CD4-positive, alpha-beta T cell treated with Interleukin-1 beta for 1 hour (primary cell): Measurements from ENCODE around the gene PLCG2.
A peak's percentile ranks its signal among the peaks of the same experiment; 100 is the strongest.
"Not testable (repeated sequence)": the region's sequence is repeated elsewhere in the genome, so short reads cannot be mapped to it uniquely, and the experiment has no call there.

Source experiments
- DNase-seq, 2 donors: peaks; one replicate each; pipeline ENCODE4 v3.0.0-alpha.2; 2020 to 2022

PLCG2 gene

GRCh38 chr16:81850197-81850944 is 71.3 kb downstream of the PLCG2 start:
- no peak for DNase-seq

DNA sequence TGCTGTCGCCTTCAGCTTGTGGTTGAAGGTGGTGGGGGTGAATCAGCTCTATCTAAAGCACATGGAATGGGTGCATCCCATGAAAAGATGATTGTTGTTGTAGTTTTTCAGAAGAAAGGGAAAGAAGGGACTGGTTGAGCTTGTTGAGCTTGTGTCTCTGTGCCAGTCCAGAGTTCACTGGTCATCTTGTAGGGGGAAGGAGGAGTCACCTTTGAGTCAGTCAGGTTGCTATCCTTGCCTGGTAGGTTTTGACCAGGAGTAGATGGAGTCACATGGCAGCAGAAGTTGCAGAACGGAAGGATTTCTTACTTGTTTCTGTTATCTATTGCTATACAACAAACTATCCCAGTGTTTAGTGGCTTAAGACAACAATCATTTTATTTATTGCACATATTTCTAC is 73.3 kb downstream of the PLCG2 start:
- no peak for DNase-seq

GRCh38 chr16:81855552-81856153 is 76.6 kb downstream of the PLCG2 start:
- DNase-seq = no peak

DNA sequence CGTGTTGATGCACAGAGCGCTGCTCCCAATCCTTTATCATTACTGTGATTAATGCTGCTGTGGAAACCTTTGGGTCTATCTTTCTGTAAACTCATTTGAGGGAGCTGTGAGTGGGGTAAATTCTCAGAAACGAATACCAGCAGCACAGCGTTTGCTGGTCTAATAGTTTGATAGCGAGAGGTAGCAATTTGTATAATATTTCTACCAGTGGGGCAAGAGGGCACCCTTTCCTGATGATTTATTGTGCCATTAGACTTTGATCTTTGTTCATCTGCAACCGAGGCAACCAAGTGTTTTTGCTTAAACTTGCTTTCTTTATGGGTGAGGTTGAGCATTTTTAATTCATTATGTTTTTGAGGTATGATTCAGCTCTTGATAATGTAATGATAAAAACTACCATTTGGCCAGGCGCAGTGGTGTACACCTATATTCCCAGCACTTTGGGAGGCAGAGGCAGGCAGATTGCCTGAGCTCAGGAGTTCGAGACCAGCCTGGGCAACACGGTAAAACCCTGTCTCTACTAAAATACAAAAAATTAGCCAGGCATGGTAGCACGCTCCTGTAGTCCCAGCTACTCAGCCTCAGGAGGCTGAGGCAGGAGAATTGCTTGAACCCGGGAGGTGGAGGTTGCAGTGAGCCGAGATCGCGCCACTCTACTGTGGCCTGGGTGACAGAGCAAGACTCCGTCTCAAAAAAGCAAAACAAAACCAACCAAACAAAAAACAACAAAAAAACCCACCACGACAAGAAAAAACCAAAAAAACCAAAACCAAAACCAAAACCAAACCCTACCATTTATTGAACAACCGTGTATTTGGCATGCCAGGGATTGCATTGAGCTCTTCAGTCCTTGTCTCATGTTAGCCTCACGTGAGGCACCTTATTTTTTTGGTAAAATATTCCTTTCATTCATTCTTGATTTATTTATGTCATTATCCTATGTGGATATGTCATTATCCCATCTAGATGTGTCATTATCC is 81.5 kb downstream of the PLCG2 start:
- no peak for DNase-seq

GRCh38 chr16:81861503-81861902 is 82.4 kb downstream of the PLCG2 start:
- DNase-seq = no peak

DNA sequence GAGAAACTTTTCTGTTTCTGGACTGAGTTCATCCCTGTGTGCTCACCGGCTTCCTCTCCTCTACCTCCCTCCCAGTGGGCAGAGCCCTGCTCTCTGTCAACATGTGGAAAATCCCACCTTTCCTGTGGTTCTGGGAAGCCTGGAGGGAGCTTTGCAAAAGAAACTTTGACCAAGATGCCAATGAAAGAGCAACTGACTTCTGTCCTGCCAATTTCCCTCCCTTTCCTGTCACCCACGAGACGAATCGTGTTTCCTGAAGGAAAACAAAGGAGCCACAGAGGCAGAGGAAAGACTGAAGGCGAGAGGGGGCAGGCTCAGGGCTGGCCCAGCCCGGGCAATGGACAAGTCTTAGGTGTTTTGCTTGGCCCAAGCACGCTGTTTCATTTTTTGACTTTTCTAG is 82.8 kb downstream of the PLCG2 start:
- DNase-seq = no peak

GRCh38 chr16:81863630-81864352 is 84.7 kb downstream of the PLCG2 start:
- peak in 1 of 2 donors; percentile 20 for DNase-seq

- no peak for DNase-seq
Measured at GRCh38 chr16:81864646-81865382, 85.7 kb downstream of the PLCG2 start.

GRCh38 chr16:81866820-81867440 is 87.8 kb downstream of the PLCG2 start:
- peak in 1 of 2 donors; percentile 36 for DNase-seq

DNA sequence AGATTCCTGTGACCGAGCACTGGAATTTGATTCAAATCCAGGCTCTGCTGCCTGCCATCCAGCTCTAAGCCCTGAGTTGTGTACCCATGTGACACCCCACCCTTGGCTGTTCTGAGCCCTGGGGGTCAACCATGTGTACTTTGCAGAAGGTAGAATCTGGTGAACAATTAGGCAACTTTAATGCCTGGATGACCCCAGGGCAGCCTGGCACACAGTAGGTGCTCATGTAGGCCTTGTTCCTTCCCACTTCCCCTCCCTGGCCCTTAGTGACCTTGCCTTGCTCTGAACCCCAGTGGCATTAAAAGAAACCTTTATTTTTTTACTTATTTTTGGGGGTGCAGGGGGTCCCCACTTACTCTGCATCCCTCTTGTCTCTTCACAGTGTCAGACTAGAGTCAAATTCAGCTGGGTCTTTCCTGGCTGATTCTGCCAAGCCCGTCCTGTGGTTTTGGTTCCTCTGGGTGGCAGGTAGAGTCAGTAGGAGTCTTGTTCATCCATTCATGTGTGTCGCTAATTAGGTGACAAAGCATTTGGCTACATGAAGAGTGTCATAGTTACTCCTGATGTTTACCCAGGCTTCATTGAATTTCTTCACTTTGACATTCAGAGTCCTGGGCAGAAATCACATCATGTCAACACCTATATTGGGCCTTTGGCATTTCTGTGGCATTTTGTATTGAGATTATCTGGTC is 89.1 kb downstream of the PLCG2 start:
- DNase-seq = no peak

DNA sequence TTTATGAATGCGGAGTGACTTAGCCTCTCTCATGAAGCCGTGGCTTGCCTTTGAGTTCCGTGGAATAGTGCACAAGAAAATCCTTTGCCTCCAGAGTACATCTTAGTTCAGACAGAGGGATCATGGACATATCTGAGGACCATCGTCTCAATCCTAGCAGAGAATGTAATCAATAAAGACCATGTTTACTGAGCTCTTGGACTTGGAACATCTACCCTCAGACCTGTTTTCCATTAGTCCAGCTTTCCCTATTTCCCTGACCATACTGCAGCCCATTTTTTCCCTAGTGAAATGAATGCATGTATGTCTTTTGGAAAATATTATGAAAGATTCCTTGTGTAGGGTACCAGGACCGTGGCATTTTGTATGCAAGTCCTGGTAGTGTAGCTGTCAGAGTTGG is 90.2 kb downstream of the PLCG2 start:
- no peak for DNase-seq

DNA sequence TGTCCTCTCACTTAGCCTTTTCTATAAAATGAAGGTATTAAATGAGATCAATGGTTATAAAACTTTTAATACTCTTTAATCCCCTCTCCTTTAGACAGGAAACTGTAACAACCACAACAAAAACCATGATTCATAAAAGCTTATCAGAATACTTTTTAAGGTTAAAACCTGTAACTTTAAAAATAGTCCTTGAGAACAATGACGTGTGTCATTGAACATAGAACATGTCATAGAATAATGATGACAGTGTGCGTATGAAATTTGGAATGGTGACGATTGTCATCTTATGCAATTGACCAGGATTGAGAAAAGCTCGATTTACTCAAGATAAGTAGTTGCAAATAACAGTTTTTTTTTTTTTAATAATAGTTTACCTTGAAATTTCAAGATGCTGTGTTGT is 94.1 kb downstream of the PLCG2 start:
- DNase-seq = no peak

DNA sequence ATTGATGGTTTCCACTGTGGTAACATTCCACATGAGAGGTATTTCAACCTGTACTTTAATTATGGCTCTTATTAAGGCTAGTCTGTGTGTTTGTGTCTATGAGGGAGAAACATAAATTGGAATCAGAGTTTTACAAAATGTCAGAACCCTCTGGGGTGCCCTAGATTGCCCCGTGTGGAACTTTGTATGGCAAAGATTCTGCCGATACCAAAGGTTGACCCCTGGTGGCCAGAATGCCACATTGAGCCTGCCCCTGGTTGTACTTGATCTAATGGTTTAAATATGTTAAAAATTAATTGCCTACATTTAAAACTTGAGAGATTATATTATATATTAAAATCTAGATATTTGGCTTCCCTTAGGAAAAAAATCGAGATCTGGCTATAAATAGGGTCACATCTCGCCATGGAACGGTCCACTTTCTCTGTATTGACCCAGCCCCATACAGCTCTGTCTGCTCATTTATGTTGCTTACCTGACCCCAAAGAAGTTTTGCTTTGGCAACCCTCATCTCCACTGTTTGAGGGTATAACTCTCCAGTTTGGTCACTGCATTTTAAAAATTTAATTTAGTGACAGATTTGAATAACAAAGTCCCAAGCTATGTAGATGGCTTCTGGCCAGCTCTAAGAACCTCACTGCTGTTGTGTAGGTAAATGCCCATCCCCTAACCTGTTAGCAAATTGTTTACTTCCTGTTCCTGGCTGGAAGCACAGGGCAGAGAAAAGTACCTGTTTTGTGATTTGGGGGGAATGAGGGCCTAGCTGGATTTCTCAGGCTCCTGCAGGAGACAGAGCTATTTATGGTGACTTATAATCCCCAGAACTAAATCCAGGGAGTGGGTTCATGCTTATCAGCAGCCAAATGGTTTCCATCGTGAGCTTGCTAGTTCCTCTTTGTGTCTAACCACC is 95.0 kb downstream of the PLCG2 start:
- DNase-seq = peak; percentile 57 to 60

DNA sequence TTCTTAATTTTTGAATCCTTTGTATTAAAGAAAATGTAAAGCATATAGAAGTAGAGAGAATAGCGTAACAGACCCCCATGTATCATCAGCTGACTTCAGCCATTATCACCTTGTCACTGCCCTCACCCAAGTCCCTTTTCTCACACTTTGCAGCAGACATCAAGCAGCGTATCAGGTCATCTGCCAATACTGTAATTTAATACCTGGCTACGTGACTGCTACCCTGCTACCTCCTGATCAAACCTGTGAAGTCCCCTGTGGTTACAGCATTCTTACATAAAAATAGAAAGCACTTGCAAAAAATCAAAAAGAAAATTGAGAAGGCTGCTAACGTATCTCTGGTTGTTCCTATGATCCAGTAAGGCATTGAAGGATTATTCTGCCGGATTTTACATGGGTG is 96.4 kb downstream of the PLCG2 start:
- DNase-seq = no peak

- no peak for DNase-seq
Measured at GRCh38 chr16:81876273-81876900, 97.3 kb downstream of the PLCG2 start.

GRCh38 chr16:81877490-81877889 is 98.4 kb downstream of the PLCG2 start:
- not testable (repeated sequence) for DNase-seq

DNA sequence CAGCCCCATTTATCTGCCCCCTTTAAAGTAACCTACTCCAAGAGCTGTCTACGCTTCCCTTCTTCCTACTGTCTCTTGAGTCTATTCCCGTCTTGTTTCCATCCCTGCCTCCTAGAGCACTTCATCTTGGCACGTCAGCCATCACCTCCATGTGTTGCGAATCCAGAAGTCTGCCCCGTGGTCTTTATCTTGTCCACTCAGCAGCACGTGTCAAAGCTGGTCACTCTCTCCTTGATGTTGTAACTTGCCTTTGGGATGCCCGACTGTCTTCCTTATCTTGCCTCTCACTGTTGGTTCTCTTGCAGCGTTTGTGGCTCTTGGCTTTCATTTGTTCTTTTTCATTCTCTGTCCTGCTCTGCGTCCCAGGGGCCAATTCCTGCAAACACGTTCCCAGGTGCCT is 99.4 kb downstream of the PLCG2 start:
- DNase-seq = no peak

- no peak for DNase-seq
Measured at GRCh38 chr16:81879625-81880024, 100.5 kb downstream of the PLCG2 start.

GRCh38 chr16:81880816-81881215 is 101.7 kb downstream of the PLCG2 start:
- DNase-seq = no peak
